NCI-H146 treated with DMSO at 0.1 percent for 48 hours (cell line): Measurements from ENCODE around the gene KRT72.

Experiments used
- DNase-seq: peaks from one replicate; lab custom pipeline; 2025; ENCODE audit not compliant: unreplicated experiment; lab: John Stamatoyannopoulos, UW

The KRT72 gene

DNA sequence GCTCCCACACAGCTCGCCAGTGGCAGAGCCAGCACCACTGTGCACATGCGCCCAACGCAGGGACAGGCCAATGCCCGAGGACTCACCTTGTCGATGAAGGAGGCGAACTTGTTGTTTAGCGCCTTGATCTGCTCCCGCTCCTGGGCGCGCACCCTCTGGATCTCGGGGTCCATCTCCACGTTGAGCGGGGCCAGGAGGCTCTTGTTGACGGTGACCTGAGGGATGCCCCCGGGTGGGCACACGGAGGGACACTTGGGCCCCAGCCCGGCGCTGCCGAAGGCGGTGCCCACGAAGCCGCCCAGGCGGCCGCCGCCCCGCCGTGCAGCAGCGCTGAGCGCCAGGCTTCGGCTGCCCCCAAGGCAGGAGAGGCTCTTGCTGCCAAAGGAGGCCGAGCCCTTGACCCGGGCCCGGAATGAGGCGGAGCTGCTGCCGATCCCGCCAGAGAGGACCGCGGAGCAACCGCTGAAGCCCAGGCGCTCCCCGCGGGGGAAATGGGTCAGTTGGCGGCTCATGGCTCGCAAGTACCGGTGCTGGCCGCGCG, at the start of gene KRT72:
TSS of gene KRT72 (minus strand) at position 523 of the 541 bp plus-strand sequence. CDS start at position 512, 11 bp downstream.
- no peak for DNase-seq

DNA sequence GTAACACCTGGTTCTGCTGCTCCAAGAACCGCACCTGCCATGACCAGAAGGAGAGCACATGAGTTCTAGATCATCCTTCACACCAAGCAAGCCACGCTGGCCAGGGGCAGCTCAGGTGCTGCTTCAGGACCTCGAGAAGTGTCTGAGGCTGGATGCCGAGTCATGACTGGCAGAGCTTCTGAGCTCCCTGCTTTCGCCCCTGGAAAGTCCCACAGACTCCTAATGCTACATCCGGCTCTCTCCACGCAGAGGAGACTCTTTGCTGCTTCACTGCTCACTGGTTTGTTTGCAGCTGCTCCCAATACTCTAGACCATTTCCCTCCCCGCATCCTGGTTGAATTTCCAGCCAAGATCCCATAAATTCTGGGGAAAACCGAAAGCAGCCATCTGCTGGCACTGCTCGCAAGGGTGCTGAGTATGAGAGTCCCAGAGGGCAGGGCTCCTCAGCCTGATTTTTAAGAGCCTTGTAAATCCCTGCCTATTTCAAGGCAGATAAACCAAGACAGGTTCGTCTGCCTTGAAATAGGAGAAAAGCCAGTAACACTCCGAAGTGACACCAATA, 49.3 kb upstream of the KRT72 start:
- DNase-seq: no peak

DNA sequence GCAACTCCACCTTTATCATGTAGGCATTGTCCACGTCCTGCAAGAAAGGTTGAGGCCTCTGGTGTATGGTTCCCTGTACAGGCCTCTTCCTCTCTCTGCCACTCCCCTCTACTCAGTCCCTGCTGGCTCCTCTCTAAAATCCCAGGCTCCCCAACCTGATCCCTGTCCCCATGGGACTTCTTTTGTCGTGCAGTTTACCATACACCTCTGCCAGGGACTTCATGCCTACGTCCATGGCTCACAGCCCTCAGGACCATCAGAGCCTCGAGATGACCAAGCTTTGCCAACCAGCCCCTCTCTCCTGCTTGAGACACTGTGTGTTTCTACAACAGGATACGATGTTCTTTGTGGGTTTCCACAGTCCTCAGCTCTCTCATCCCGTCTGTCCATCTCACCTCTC, 47.8 kb upstream of the KRT72 start:
- DNase-seq: no peak

DNA sequence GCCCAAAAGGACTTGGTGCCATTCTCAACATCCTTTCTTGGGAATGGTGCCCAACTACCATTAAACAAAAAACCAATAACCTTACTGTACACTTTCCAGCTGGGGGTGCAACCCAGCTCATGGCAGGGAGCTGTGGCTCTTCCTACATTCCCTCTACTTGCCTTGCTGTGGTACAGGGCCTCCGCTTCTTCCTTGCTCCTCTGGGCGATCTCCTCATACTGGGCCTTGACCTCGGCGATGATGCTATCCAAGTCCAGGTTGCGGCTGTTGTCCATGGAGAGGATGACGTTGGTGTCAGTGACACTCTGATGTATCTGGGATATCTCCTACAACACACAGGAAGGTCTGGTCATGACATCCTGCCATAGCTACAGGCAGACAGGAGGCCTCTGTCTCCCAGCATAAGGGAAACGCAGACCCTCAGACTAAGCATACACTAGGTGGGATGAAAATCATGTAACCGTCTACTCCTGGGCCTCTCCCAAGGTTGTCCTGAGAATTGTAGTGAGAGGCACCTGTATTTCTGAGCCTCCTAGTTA, 46.8 kb upstream of the KRT72 start:
- DNase-seq: no peak

DNA sequence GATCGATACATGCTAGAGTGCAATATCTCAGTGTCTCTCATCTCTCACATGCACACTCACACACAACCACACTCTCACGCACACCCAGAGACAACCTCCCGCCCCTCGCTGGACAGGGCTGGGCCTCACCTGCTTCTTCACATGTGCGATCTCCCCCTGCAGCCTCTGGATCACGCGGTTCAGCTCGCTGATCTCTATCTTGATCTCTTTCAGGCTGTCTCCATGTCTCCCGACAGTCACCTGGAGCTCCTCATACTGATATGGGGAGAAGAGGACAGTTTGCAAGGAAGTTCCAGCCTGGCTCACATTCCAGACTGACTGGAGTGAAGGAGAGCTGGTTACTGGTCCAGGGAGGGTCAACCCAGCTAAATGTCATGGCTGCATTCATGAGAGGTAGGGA, 46.3 kb upstream of the KRT72 start:
- DNase-seq: no peak

DNA sequence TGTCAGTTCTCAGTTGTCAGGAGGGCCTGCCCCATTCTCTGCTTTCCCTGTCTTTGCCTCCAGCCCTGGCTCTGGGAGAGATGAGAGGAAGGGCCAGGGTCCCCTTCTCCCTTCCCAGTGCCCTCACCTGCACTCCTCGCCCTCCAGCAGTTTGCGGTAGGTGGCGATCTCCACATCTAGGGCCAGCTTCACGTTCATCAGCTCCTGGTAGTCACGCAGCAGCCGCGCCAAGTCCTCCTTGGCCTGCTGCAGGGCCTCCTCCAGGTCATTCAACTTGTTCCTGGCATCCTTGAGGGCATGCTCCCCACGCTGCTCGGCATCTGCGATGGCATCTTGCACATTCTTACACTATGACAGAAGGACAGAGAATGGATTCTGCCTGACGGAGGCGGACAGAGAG, 45.4 kb upstream of the KRT72 start:
- no peak for DNase-seq

DNA sequence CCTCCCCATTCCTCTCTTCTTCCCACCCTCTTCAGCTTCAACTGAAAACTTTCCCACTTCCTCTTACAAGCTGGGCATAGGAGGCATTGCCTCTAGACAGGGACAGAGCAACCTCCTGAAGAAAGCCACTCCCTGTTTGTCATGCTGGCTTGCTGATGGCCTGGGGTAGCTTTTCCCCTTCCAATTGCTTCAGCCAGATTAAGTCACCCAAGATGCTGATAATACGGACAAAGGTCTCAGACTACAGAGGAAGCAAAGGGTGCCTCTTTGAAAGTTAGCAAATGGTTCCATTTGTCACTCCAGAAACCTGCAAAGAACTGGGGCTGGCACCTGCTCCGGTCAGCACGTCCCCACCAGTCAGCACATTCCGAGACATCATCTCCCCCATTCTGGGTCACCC, 44.7 kb upstream of the KRT72 start:
- DNase-seq: no peak

DNA sequence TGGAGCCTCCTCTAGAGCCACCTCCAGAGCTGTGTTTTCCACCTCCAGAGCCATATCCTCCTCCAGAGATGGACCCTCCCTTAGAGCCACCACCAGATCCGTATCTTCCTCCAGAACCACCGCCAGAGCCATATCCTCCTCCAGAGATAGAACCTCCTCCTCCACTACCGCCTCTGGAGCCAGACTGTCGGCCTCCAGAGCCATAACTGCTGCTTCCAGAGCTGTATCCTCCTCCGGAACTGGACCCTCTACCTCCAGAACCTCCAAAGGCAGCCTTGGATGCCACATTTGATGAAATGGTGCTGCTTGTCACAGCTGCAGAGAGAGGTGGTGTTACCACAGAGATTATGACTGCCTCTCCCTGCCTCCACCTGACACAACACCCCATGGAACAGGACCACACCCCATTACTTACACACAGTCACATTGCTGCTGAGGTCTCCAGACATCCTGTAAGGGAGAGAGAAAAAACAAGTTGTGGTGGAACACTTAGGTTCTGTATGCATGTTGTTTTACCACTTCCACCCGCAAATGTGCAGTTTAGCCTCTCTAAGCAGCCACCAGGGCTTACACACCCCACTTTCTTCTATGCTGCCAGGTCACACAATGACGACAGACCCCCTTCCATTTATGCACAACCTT, 44.0 kb upstream of the KRT72 start:
- DNase-seq: no peak

DNA sequence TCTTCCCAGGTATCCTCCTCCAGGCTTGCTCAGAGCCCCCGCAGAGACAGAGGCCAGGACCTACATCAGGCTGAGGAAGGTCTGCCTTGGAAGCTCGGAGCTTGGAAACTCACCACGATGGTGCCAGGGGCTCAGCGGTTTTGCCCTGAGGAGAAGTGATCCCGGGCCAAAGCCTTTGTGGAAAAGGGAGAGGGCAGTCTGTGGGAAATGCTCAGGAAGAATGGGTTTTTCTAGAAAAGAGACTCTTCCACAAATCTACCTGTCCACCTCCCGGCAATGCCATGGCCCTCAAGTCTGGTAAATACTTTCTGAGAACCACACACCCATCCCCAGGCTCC, 42.8 kb upstream of the KRT72 start:
- DNase-seq: no peak

DNA sequence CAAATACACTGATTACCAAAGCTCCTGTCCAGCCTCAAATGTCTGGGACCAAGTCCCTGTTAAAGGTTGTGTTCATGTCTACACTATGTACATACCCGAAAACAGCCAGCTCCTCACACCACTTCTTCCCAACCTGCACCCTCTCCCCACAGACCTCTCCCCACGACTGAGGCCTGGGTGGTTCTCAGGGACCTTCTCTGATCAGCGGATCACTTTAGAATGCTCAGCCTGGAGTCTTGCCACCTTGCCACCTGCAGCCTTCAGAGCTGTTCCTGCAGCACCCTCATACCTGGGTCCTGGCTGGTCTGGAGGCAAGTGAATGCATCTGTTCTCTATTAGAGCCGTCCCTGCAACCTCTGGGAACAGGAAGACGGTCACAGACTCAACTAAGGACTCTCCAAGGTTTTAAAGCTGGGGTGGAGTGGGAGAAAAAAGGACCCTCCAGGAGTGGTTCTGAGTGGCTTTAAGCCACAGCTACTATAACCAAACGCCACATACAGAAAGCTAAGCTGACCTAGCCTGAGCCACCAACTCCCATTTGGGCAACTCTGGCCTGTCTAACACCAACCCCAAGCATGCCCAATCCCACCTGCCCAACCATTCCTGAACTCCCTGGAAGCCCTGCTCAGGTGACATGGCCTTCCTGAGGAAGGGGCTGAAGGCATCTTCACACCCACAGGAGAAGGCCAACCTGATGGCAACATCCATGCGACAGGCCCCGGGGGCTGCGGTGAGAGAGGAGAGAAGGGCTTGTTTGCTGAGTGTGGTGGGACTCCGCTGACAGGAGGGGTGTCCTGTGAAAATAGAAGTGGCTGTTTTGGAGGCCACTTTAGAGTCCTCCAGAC, 42.2 kb upstream of the KRT72 start:
- no peak for DNase-seq

DNA sequence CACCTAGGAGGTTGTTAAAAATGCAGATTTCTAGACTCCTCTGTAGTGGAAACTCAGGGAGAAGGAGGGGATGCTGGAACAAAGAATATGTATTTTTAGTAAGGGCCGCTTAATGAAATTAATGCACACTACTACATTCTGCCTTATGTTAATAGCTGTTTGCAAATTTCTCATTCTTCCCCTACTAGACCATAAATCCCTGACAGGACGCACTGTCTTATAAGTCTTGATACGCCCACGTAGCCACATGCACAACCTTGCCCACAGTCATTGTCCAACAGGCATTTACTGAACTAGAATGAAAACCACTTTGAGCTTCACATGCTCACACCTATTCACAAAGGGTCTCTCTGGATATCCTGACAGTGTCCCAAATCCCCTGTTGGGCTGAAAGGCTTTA, 40.2 kb upstream of the KRT72 start:
- DNase-seq: no peak

DNA sequence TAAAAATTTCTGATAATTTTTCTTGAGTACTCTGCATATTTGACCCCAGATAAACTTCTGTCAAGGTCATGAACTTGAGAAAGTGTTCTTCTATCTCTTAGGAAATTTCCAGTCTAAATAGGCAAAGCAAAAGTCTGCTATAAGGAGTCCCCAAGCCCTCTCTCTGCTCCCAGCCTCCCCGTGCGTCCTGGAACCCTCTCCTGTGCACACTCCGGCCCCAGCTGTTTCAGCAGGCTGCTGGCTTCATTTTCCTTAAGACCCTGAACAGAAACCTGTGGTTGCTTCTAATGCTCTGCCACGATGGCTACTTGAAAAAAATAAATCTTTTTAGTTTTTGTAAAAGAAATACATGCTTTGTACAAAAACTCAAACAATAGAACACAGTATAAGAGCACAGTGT, 36.0 kb upstream of the KRT72 start:
- no peak for DNase-seq

DNA sequence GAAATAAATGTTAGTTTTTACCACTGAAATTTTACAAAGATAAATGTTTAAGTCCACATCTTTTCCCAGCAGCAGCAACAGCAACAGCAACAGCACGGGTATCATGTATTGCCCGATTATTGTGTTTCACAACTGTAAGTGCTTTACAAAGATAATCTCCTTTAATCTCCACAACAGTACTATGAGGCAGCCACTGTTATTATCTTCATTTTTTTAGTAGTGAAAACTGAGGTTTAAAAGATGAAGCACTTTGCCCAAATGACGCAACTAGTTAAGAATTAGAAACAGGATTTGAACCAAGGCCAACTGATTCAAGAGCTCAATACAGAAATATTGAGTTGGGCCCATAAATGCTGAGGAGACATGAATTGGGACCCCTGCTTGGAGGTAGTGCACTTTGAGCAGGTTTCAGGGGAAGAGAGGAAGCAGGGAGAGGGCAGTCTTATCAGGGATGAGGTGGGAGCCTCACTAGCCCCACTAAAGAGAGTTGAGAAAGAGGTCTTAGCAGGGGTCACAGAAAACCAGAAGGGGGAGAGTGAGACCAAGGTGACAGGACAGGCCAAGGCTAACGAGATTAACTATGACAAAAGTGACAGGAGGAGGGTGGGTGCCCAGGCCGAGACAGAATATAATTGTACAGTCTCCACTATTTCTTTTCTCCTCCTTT, 35.5 kb upstream of the KRT72 start:
- no peak for DNase-seq

DNA sequence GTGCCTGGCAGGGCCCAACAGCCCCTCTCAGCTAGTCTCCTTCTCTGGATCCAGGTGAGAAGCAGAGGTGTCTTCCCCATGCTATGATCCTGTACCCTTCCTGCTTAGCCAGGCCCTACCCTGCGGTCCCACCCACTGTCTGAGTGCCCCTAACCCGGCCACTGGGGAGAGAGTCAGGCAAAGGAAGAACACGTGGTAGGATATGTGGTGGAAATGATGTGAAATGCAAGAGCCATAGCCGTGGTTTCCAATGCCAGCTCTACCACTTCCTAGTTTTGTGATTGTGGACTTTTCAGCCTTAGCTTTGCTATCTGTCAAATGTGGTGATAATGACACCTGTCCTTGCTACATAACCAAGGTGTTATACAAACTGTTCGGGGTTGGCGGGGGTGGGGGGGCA, 34.9 kb upstream of the KRT72 start:
- DNase-seq: no peak

DNA sequence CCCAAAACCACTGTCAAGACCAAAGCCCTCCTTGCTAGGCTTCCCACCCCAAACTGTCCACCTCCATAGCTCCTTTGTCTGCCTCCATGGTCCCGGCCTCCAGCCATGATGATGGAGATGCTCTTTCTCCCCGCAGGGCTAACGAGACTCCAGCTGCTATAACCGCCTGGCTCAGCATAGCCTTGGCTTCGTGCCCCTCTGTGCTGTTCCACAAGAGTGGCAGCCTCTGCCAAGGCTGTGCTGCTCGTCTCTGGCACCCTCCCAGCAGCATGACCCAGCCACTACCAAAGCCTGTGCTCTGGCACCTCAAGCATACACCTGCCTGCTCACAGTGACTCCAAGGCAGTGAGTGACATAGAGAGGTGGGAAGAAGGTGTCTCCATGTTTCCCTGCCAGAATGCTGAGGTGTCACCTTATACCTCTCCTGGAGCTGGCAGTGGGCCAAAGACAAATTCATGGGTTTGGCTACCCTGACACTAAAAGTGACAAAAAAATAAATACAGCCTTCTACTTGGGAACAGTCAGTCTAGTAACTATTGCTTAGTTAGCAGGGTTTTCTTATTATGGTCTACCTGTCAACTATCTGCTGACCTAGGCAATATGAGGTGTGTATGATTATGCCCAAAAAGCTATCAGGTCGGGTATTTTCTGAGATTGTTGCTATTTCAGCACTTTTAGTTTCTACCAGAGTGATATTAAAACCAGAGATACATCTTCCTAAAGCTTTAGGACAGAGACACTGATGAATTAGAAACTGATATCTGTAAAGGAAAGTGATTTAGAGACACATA, 33.2 kb upstream of the KRT72 start:
- DNase-seq: no peak

DNA sequence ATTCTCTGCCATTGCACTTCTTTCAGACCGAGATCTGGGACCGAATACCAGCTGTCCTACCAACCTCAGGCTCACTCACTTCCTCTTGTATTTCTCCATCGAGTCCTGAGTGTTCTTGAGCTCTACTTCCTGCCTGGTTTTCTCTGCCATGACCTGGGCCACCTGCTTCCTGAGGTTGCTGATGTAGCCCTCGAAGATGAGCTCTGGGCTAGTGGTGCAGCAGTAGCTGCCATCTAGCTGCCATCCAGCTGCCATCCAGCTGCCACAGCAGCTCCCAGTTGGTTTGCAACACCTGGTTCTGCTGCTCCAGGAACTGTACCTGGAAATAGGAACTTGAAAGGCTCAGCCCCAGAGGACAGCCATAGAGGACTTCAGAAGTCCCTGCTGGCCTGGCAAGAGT, 32.1 kb upstream of the KRT72 start:
- DNase-seq: no peak

DNA sequence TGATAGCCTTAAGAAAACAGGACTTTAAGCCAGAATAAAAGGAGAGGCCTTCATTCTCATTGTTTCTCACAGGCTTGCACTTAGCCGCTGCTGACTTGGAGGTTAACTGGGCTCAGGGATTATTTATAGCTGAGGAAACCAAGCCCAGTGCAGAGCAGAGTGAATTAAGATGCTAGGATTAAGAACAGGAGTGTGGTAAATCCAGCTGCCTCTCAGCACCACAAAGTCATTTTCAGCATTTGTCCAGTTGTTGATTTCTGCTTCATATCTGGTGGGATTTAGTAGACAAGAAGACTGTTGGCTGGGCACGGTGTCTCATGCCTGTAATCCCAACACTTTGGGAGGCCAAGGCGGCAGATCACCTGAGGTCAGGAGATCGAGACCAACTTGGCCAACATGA, 31.4 kb upstream of the KRT72 start:
- no peak for DNase-seq

DNA sequence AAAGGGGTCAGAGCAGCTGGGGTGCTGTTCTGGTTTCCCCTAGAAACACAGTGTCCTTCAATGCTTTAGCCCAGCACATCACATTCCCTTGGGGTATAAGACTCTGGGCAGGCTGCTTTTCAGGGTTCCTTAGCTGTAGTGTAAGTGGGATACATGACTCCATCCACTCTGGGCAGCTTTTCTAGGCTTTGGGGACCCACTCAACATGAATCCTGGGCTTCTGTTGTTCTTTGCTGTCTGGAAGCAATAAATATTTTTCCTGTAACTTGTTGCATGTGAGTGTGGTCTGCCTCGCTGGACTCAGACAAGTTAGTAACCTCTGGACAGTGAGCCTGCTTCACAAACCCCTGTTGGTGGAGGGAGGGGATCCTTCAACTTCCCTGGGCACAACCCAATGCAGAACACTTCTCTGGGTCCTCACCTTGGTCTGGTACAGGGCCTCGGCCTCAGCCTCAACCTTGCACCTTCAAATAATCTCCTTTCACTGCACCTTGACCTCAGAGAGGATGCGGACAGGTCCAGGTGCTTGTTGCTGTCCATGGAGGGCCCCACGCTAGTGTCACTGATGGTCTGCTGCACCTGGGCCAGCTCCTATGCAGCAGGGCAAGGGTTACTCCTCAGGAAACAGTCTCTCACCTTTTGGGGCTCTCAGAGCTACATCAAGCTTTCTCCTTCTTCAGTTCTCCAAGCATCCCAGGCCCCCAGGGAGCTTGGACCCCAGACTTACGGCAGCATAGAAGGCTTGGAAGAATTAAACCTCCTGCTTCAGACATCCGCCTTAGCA, 30.6 kb upstream of the KRT72 start:
- no peak for DNase-seq

DNA sequence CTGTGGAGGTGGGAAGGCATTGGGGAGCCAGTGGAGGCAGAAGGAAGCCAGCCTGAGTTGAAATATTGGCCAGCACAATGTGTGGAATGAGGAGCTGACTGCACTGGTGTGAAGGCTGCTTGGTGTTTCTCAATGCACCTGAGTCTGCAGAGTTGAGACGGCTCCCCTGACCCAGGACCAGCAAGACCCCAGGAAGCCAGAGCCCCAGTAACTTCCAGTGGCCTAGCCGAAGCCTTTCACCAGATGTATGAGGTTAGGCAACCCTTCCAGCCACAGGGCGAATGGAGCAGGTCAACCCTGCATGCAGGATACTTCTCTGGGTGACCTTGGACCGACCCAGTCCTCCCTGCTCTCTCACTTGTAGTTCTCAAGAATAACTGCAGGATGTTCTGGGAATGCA, 30.0 kb upstream of the KRT72 start:
- no peak for DNase-seq
